Hepatocyte (in vitro differentiated cells): ENCODE measurements around the gene MED13L. TPM values are rescaled to one million over a fixed set of nuclear protein-coding genes. Genes with fewer than 3 reads are reported as not detected.

Experiments used
- DNase-seq: peaks from one replicate; pipeline ENCODE4 v3.0.0-alpha.2; 2016; ENCODE audit warnings: low spot score
- H2AFZ ChIP-seq: fragments of 200-600 bp; sonication (generic); 2 replicates; pipeline ENCODE4 v1.6.0; 2016; ENCODE audit warnings: antibody characterized with exemption, mild to moderate bottlenecking
- H3K27ac ChIP-seq: fragments of 200-600 bp; sonication (generic); 2 replicates; pipeline ENCODE4 v1.5.1; 2016; ENCODE audit warnings: mild to moderate bottlenecking
- H3K27me3 ChIP-seq: fragments of 200-600 bp; sonication (generic); 2 replicates; pipeline ENCODE4 v1.6.1; 2016
- H3K36me3 ChIP-seq: fragments of 200-600 bp; sonication (generic); replicated peaks from 2 replicates; pipeline ENCODE4 v1.5.1; 2016; ENCODE audit warnings: low read depth; ENCODE audit not compliant: insufficient read depth
- H3K4me1 ChIP-seq: fragments of 200-600 bp; sonication (generic); 2 replicates; pipeline ENCODE4 v1.5.1; 2016; ENCODE audit warnings: mild to moderate bottlenecking, moderate library complexity; ENCODE audit not compliant: insufficient read depth
- H3K4me2 ChIP-seq: fragments of 200-600 bp; sonication (generic); 2 replicates; pipeline ENCODE4 v1.6.0; 2016
- H3K4me3 ChIP-seq: fragments of 200-600 bp; sonication (generic); 2 replicates; pipeline ENCODE4 v1.5.1; 2016; ENCODE audit warnings: mild to moderate bottlenecking
- H3K79me2 ChIP-seq: fragments of 200-600 bp; sonication (generic); 2 replicates; pipeline ENCODE4 v1.6.0; 2017; ENCODE audit warnings: mild to moderate bottlenecking
- H3K9me2 ChIP-seq: fragments of 200-600 bp; sonication (generic); replicated peaks from 2 replicates; pipeline ENCODE4 v1.6.0; 2017; ENCODE audit warnings: mild to moderate bottlenecking; ENCODE audit not compliant: insufficient read depth
- H3K9me3 ChIP-seq: fragments of 200-600 bp; sonication (generic); 2 replicates; pipeline ENCODE4 v1.5.1; 2016; ENCODE audit warnings: low read depth, mild to moderate bottlenecking
- H4K20me1 ChIP-seq: fragments of 200-600 bp; sonication (generic); 2 replicates; pipeline ENCODE4 v1.6.0; 2016; ENCODE audit warnings: mild to moderate bottlenecking; ENCODE audit not compliant: insufficient read depth, poor library complexity, severe bottlenecking
- CTCF ChIP-seq: fragments of 200-600 bp; sonication (generic); IDR thresholded peaks from 2 replicates; pipeline ENCODE4 v1.5.1; 2016; ENCODE audit warnings: antibody characterized with exemption, mild to moderate bottlenecking; ENCODE audit not compliant: poor library complexity
- EZH2 ChIP-seq: fragments of 200-600 bp; sonication (generic); IDR thresholded peaks from 2 replicates; pipeline ENCODE4 v1.6.1; 2016; ENCODE audit warnings: antibody characterized with exemption, mild to moderate bottlenecking, borderline replicate concordance
- EZH2phosphoT487 ChIP-seq: fragments of 200-600 bp; sonication (generic); IDR thresholded peaks from one replicate; pipeline ENCODE4 v1.6.1; 2018; ENCODE audit warnings: antibody characterized with exemption, mild to moderate bottlenecking, low read depth, moderate library complexity; ENCODE audit not compliant: unreplicated experiment, severe bottlenecking
- WGBS: methylation state at CpG from one replicate; pipeline ENCODE4 v1.1.6; 2016; ENCODE audit warnings: low lambda C conversion rate; ENCODE audit errors: missing lambda C conversion rate; 5-methylcytosine and 5-hydroxymethylcytosine counted together
- polyA plus RNA-seq: library from polyadenylated mRNA; unstranded; fragments of >200 nt; fragmentation: Nextera tagmentation; extraction: Ambion mirVana; gene quantifications from 2 replicates; pipeline ENCODE4 v1.2.1, GENCODE V29; 2016
- total RNA-seq: library from RNA; depleted of rRNA; stranded (reverse); fragments of >200 nt; gene quantifications from 2 replicates; pipeline ENCODE4 v1.2.3, GENCODE V29; 2014

The MED13L gene
- total and polyA plus RNA-seq, 2 experiments from 2014 or later = 23.7 to 135 TPM

GRCh38 chr12:116282371-116283286 lies 5.1 kb upstream of the MED13L start:
- Histone ChIP-seq H3K79me2 (no peaks in the 10 kb centered on the region), H2AFZ (peak overlapping the region; percentile 33), H3K36me3 (no peaks in the 10 kb centered on the region), H3K4me3 (no peak overlapping the region), H4K20me1 (no peaks in the 10 kb centered on the region), H3K9me3 (no peaks in the 10 kb centered on the region), H3K27ac (no peak overlapping the region), H3K27me3 (no peaks in the 10 kb centered on the region), H3K4me2 (peak overlapping the region; percentile 46), H3K4me1 (no peaks in the 10 kb centered on the region), H3K9me2 (no peaks in the 10 kb centered on the region)
- WGBS = 59% methylated on average over 15 of the region's 15 CpGs
- no peak for DNase-seq
- TF ChIP-seq EZH2phosphoT487 = no peak
- TF ChIP-seq EZH2 = no peak
- TF ChIP-seq CTCF = no peak

- peaks cover 8% of the 10 kb centered on the region for H4K20me1 ChIP-seq
- no peaks in the 10 kb centered on the region for H3K27me3 ChIP-seq
- no peak overlapping the region for H2AFZ ChIP-seq
- no peak overlapping the region for H3K27ac ChIP-seq
- peak; percentile 21 for DNase-seq
- no peaks in the 10 kb centered on the region for H3K36me3 ChIP-seq
- H3K4me3 ChIP-seq = no peak overlapping the region
- no peaks in the 10 kb centered on the region for H3K9me3 ChIP-seq
- peaks cover 11% of the 10 kb centered on the region for H3K79me2 ChIP-seq
- WGBS = 51% methylated on average over 5 of the region's 5 CpGs
- H3K4me2 ChIP-seq = no peak overlapping the region
- no peaks in the 10 kb centered on the region for H3K4me1 ChIP-seq
- TF ChIP-seq EZH2 (no peak), EZH2phosphoT487 (no peak), CTCF (no peak)
- no peaks in the 10 kb centered on the region for H3K9me2 ChIP-seq
These were observed 3.2 kb upstream of the MED13L start for GRCh38 chr12:116280595-116281290.

GRCh38 chr12:116278667-116279066 lies 1.2 kb upstream of the MED13L start:
- H3K9me3 ChIP-seq = no peaks in the 10 kb centered on the region
- 95% methylated on average over 10 of the region's 10 CpGs for WGBS
- TF ChIP-seq CTCF (no peak), EZH2phosphoT487 (no peak), EZH2 (no peak)
- H2AFZ ChIP-seq = no peak overlapping the region
- peaks cover 29% of the 10 kb centered on the region for H4K20me1 ChIP-seq
- peaks cover 6% of the 10 kb centered on the region for H3K4me1 ChIP-seq
- peaks cover 32% of the 10 kb centered on the region for H3K79me2 ChIP-seq
- H3K4me3 ChIP-seq = no peak overlapping the region
- DNase-seq = no peak
- no peaks in the 10 kb centered on the region for H3K27me3 ChIP-seq
- no peaks in the 10 kb centered on the region for H3K9me2 ChIP-seq
- H3K4me2 ChIP-seq = no peak overlapping the region
- no peaks in the 10 kb centered on the region for H3K36me3 ChIP-seq
- H3K27ac ChIP-seq = no peak overlapping the region
